ENCODE measurements around the gene ZCCHC4. TPM values are rescaled to one million over a fixed set of nuclear protein-coding genes. Genes with fewer than 3 reads are reported as not detected.
"Not testable (repeated sequence)": the region's sequence is repeated elsewhere in the genome, so short reads cannot be mapped to it uniquely, and the experiment has no call there.

ZCCHC4 gene
- polyA plus RNA-seq, 3 donors from 2014 or later, result 3.8 to 9.2 (median 4.6) TPM

DNA sequence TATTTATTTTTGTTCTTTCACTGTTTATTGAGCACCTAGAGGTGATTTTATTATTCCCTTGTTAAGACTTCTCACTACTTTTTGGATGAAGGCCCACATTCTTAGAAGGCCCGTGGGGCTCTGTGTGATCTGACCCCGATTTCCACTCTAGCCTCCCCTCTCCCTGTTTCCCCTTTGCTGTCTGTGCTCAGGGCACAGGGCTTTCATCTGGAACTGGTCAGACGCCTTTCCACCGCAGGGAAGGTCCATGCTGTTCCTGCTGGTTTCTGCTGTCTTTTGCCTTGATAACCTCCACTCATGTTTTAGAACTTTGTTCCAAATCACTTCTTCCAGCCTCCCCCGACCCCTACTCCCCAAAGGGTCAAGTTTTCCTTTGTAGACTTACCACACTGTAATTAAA is 33.2 kb downstream of the ZCCHC4 start:
- Mint-ChIP-seq H3K27me3 (ENCODE audit: low read depth in 3 of 3) (no peaks in the 10 kb centered on the region), H3K9me3 (no peaks in the 10 kb centered on the region), H3K36me3 (peaks cover 3 to 13% (median 4%) of the 10 kb centered on the region in 3 donors), H3K4me3 (no peak overlapping the region), H3K27ac (peak overlapping the region in 1 of 6 donors; percentile 31), H3K4me1 (no peaks in the 10 kb centered on the region)
- no peak for DNase-seq

DNA sequence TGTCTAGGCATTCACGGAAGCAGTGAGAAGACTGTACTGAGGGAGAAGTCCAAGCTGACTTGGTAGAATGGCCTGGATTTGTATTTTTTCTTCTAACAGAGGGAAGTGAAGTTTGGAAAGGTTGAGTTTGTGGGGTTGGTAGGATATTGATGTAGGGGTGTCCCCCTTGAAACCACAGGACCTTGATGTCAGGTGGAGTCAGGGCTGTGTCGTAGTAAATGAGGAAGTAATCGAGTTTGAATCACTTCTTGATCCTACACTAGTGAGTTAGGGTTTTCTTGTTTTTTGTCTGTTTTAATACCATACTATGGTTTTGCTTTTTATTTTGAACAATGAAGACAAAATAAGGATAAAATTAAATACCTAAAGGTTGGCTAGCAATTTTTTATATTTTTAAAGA is 34.3 kb downstream of the ZCCHC4 start:
- no peak for DNase-seq
- Mint-ChIP-seq H3K9me3 (no peaks in the 10 kb centered on the region), H3K36me3 (peaks cover 4 to 17% (median 8%) of the 10 kb centered on the region in 3 donors), H3K27ac (no peak overlapping the region), H3K27me3 (ENCODE audit: low read depth in 3 of 3) (no peaks in the 10 kb centered on the region), H3K4me1 (no peaks in the 10 kb centered on the region), H3K4me3 (no peak overlapping the region)

DNA sequence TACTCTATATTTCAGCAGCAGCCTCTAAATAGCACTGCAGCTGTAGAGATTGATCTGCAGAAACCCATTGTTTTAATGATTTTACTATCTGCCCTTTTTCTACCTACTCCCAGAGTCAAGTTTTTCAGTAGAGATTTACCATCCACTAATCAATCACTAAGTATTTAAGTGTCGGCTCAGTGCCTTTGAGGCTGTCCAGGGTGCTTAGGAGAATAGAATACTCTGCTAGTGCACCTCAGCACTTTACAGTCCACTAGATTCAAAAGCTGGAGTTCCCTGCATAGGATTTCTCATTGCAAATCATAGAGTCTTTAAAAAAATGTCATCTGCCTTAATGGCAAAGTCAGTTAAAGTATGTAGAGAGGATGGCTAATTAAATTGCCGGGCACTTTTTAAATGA is 34.9 kb downstream of the ZCCHC4 start:
- Mint-ChIP-seq H3K27me3 (ENCODE audit: low read depth in 3 of 3) (no peaks in the 10 kb centered on the region), H3K36me3 (peaks cover 4 to 17% (median 8%) of the 10 kb centered on the region in 3 donors), H3K9me3 (no peaks in the 10 kb centered on the region), H3K27ac (no peak overlapping the region), H3K4me3 (no peak overlapping the region), H3K4me1 (no peaks in the 10 kb centered on the region)
- DNase-seq, result no peak

DNA sequence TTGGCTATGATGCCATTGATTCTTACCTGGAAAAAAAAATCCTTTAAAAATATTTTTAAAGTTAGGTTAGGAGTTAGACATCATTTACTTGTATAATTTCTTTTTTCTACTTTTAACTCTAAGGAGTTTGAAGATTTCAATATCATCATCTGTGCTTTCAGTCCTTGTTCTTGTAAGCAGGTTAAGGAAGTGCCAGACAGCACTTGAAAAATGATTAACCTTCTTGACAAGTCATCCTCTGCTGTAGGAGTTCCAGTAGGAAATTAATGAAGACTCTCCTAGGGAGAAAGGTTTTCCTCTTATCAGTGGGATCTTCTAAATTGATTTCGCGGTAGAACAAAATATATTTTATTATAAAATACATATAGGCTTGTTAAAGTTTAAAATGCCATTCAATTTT is 35.4 kb downstream of the ZCCHC4 start:
- H3K36me3 Mint-ChIP-seq, result peaks cover 4 to 17% (median 8%) of the 10 kb centered on the region in 3 donors
- no peaks in the 10 kb centered on the region for H3K27me3 Mint-ChIP-seq (ENCODE audit: low read depth in 3 of 3)
- H3K4me3 Mint-ChIP-seq, result no peak overlapping the region
- DNase-seq, result no peak
- H3K27ac Mint-ChIP-seq, result no peak overlapping the region
- no peaks in the 10 kb centered on the region for H3K4me1 Mint-ChIP-seq
- H3K9me3 Mint-ChIP-seq, result no peaks in the 10 kb centered on the region

DNA sequence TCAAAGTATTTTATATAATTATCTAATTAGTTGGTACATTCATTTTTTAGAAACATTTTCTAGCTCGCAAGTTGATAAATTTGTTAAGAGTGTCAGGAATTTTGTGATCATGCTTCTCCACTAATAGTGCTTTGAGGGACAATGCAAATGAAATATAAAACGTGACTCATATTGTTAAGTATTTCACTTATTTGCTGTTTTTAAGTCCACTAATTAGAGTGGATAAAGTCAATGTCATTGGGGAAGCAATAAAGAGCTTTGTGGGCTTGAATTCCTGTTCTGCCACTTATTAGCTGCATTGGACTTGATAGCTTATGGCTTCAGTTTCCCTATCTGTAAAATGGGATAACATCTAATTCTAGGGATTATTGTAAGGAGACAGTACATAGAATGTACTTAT is 38.0 kb downstream of the ZCCHC4 start:
- Mint-ChIP-seq H3K36me3 (peaks cover 7 to 18% (median 14%) of the 10 kb centered on the region in 3 donors), H3K4me3 (no peak overlapping the region), H3K27me3 (ENCODE audit: low read depth in 3 of 3) (no peaks in the 10 kb centered on the region), H3K27ac (no peak overlapping the region), H3K4me1 (no peaks in the 10 kb centered on the region), H3K9me3 (no peaks in the 10 kb centered on the region)
- no peak for DNase-seq

DNA sequence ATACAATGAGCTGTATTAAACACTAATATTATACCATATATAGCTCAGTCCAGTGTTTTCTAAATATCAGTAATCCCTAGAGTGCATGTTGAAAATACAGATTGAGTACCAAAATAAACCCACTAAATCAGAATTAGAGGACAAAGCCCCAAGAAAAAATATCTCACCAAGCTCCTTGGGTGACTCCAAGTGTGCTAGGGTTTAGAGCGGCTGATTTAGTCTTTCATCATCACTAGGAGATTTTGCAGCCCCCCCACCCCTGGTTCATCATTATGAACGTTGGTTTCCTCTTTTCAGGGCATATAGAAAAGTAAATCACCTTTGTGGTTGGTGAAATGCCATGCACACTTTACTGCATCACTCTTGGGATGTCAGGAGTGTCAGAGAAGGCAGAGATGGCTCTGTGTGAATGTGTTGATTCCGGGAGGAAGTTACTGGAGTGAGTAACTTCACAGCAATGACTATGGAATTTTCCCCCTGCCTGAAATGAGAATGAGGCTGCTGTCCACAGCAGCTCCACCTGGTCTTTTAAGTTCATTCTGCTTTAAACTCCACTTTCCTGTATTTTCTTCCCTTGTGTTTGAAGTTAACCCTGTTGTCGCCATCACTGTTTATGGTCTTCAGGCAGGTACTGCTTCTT is 39.3 kb downstream of the ZCCHC4 start:
- no peak for DNase-seq
- Mint-ChIP-seq H3K27me3 (ENCODE audit: low read depth in 3 of 3) (no peaks in the 10 kb centered on the region), H3K4me1 (no peaks in the 10 kb centered on the region), H3K36me3 (peaks cover 3 to 18% (median 11%) of the 10 kb centered on the region in 3 donors), H3K4me3 (no peak overlapping the region), H3K27ac (no peak overlapping the region), H3K9me3 (no peaks in the 10 kb centered on the region)

DNA sequence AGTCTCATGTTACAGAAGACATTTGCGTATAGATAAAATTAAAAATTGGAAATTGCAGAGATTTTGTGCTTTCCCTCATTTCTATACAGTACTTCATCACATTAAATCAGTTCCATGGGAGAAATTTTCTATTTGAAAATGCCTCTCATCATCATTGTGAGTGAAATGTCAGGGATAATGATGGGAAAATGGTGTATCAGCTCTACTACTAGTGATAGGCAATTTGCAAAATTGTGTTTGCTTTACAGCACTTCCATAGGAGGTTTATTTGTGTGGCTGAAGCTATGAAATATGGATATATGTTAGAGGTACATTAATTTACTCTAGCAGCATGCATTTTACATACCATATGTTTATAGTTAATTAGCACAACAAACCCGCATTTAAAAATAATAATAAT is 43.5 kb downstream of the ZCCHC4 start:
- Mint-ChIP-seq H3K27me3 (ENCODE audit: low read depth in 3 of 3) (no peaks in the 10 kb centered on the region), H3K4me3 (no peak overlapping the region), H3K4me1 (no peaks in the 10 kb centered on the region), H3K27ac (no peak overlapping the region), H3K9me3 (no peaks in the 10 kb centered on the region), H3K36me3 (peaks cover 3 to 16% (median 11%) of the 10 kb centered on the region in 3 donors)
- no peak for DNase-seq

DNA sequence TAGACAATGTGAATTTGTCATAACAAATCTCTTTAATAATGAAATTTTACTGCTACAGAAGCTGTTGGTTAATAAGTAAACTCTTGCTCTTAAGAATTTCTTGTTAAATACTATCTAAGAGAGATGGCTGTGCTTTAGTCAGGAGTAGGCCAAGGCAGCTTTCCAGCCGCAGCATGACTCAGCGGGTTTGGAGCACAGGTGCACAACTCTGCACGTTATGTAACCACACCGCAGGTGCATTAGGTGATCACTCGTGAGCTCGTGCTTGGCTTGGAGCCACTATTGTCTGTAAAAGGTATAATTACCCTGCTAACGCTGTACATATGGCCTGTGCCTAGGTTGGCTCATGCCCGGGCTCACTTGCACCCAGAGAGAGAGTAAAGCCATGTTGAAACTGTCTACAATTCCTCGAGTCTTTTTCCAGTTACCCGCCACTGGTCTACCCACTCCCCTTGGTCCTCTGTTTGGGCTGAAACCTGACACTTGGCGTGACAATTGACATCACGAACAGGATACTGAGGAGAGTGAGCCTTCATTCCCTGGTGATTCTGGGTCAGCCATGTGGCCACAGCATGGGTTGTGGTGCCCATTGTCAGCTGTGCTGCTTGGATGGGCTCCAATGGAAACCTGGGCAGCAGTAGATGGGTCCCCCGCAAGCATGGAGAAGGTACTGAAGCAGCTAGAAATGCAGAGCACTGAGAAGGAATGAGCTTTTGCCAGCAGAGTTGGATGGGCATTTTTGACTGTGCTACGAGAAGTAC is 46.1 kb downstream of the ZCCHC4 start:
- Mint-ChIP-seq H3K27me3 (ENCODE audit: low read depth in 3 of 3) (no peaks in the 10 kb centered on the region), H3K4me1 (no peaks in the 10 kb centered on the region), H3K9me3 (no peaks in the 10 kb centered on the region), H3K27ac (no peak overlapping the region), H3K36me3 (peaks cover 3 to 15% (median 6%) of the 10 kb centered on the region in 3 donors), H3K4me3 (no peak overlapping the region)
- DNase-seq, result no peak

DNA sequence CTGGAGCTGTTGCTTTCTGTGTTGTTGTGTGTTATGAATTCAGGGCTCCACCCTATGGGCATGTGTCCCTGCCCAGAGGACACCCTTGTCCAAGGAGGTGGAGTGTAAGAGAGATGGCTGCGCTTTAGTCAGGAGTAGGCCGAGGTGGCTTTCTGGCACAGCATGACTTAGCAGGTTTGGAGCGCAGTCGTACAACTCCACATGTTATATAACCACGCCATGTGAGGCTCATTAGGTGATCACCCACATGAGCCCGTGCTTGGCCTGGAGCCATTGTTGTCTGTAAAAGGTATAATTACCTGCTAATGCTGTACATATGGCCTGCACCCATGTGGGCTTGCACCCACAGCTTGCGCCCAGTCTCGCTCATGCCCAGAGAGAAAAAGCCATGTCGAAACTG is 48.7 kb downstream of the ZCCHC4 start:
- Mint-ChIP-seq H3K27me3 (ENCODE audit: low read depth in 3 of 3) (no peaks in the 10 kb centered on the region), H3K27ac (no peak overlapping the region), H3K9me3 (no peaks in the 10 kb centered on the region), H3K4me3 (no peak overlapping the region), H3K4me1 (no peaks in the 10 kb centered on the region), H3K36me3 (peaks cover 0 to 15% (median 3%) of the 10 kb centered on the region in 3 donors)
- DNase-seq, result no peak

DNA sequence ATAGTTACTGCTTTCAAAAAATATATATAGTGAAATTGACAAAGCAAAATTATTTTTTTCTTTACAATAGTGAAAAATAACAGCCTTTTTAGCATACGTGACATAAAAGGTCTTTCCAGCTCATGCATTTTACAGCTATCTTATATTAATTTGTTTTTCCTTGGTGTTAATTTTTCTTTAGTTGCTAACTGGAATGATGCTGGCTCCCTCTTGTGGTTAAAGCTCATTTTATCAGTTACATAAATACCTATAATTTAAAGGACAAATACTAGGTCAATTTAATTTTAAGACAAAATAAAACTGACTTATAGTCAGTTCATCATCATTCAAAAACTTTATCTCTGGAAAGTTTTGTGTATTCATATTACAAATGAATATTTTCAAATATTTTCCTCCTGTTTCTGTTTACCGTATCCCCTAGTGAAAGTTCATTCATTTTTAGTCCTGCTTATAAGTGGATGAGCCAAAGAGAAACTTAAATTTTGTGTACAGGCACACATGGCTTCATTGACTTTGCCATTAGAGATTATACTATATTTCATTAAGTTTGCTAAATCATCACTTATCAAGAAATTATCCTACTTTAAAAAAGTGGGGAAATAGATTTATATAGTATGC is 54.5 kb downstream of the ZCCHC4 start:
- no peak overlapping the region for H3K4me3 Mint-ChIP-seq
- no peaks in the 10 kb centered on the region for H3K4me1 Mint-ChIP-seq
- peaks cover 0 to 2% (median 0%) of the 10 kb centered on the region in 3 donors for H3K27me3 Mint-ChIP-seq (ENCODE audit: low read depth in 3 of 3)
- no peaks in the 10 kb centered on the region for H3K9me3 Mint-ChIP-seq
- peaks cover 0 to 13% (median 3%) of the 10 kb centered on the region in 3 donors for H3K36me3 Mint-ChIP-seq
- DNase-seq, result peak in 2 of 3 donors; percentile 11 to 27
- no peak overlapping the region for H3K27ac Mint-ChIP-seq

DNA sequence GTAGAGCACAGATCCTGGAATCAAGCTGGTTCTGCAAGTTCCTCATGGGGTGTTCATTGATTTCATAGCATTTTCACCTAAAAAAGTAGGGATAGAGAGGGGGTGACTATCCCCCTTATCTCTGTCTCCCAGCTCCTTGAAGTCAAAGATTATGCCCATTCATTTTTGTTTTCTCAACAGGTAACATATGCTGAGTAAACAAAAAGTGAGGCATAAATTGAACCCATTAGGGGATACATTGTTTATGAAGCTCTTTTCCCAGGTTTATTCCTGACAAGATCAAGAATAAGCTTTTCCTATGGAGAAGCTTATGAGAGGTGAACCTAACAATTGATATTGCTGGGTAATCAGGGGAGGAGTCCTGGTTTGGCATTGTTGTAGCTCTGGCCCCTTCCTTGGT is 55.3 kb downstream of the ZCCHC4 start:
- Mint-ChIP-seq H3K27ac (no peak overlapping the region), H3K27me3 (ENCODE audit: low read depth in 3 of 3) (peaks cover 0 to 2% (median 2%) of the 10 kb centered on the region in 3 donors), H3K36me3 (peaks cover 0 to 13% (median 3%) of the 10 kb centered on the region in 3 donors), H3K4me3 (no peak overlapping the region), H3K9me3 (no peaks in the 10 kb centered on the region), H3K4me1 (no peaks in the 10 kb centered on the region)
- no peak for DNase-seq

DNA sequence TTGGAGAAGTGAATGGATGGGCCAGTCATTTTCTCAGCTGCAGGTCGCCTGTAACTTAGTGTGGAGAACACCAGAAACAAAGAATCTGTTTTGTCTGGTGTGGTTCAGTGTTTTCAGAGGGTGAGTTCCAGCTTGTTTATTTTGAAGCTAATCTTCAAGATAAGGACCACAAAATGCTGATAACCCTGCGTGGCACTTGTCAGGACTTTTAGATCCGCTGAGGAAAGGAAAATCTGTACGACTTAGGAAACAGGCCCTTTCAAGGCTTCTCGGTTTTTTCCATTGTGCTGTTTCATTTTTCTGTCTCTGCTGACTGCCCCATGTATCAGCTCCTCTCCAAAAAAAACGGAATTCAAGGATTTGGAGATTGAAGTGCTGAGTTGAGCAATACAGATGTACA is 55.7 kb downstream of the ZCCHC4 start:
- peaks cover 0 to 2% (median 2%) of the 10 kb centered on the region in 3 donors for H3K27me3 Mint-ChIP-seq (ENCODE audit: low read depth in 3 of 3)
- H3K9me3 Mint-ChIP-seq, result no peaks in the 10 kb centered on the region
- no peak for DNase-seq
- H3K4me3 Mint-ChIP-seq, result no peak overlapping the region
- peaks cover 0 to 10% (median 3%) of the 10 kb centered on the region in 3 donors for H3K36me3 Mint-ChIP-seq
- H3K27ac Mint-ChIP-seq, result no peak overlapping the region
- H3K4me1 Mint-ChIP-seq, result no peaks in the 10 kb centered on the region

DNA sequence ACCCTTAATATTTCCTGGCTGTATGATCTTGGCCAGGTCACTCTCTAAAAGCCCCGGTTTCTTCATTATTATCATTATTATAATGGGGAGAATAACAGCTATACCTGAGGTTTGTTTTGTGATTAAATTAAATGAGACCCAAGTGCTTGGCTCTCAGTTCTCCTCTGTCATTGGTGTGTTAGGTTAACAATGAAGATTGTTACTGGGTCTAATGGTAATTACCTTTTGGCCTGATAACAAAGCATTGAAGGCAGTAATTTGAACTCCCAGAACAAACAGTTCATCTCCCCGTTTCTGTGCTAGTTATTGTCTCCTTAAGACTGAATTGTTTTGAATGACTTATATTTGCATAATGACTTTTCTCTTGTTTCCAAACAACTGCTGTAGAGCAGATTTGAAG is 57.7 kb downstream of the ZCCHC4 start:
- Mint-ChIP-seq H3K4me3 (no peak overlapping the region), H3K27me3 (ENCODE audit: low read depth in 3 of 3) (peaks cover 0 to 2% (median 2%) of the 10 kb centered on the region in 3 donors), H3K4me1 (no peaks in the 10 kb centered on the region), H3K9me3 (no peaks in the 10 kb centered on the region), H3K36me3 (peaks cover 0 to 6% (median 0%) of the 10 kb centered on the region in 3 donors), H3K27ac (no peak overlapping the region)
- DNase-seq, result no peak

DNA sequence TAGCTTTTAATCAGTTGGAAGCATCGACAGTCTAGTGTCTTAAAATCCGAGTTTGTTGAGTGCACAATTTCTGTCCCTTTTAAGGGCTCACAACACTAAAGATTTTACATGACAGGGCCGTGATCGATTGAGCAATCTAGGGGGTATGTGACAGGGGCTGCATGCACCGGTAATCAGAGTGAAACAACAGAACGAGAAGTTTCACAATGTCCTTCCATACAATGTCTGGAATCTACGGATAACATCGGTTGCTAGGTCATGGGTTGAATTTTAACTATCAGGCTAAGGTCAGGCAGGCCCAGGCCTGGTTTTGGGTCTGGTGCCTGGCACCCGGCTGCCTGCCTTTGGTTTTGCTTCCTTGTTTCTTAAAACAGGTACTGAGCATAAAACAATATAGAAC is 60.0 kb downstream of the ZCCHC4 start:
- H3K27ac Mint-ChIP-seq; H3K27me3 Mint-ChIP-seq (ENCODE audit: low read depth in 3 of 3); H3K9me3 Mint-ChIP-seq: not testable (repeated sequence)

More for the DNA sequence above, 60.0 kb downstream of the ZCCHC4 start:
- H3K4me1 Mint-ChIP-seq, DNase-seq, H3K36me3 Mint-ChIP-seq, H3K4me3 Mint-ChIP-seq: not testable (repeated sequence)

All from immature natural killer cell (primary cell).